ENCODE results near the gene SEPHS2.

Gene SEPHS2

DNA sequence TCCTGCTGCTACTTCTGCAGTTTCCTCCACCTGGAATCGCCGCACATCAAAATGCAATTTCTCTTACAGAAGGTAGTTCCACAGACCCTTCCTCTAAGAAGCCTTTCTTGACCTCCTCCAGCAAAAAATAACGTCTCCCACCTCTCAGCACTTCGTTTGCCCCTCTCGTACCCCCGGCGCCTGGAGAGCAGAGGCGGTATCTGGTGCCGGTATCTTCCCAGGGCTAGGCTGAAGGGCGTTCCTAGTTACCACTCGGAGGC lies 16.3 kb downstream of the SEPHS2 start:
- DNase-seq = no peak

DNA sequence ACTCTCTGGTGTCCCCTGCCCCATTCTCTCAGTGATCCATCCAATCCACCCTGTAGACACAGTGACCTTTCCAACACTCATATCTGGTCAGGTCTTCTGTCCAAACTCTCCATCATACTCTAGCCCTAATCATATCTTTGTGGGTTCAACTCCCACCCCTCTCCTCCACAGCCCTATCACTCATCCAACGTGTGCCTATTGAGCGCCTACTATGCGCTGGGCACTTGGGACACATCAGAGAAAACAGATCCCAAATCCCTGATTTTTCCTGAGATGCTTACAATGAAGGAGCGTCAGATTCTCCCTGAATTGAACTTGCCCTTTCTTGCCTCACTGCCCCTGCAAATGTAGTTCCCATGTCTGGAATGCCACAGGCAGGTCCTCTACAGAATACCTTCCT lies 17.6 kb downstream of the SEPHS2 start:
- no peak for DNase-seq

DNA sequence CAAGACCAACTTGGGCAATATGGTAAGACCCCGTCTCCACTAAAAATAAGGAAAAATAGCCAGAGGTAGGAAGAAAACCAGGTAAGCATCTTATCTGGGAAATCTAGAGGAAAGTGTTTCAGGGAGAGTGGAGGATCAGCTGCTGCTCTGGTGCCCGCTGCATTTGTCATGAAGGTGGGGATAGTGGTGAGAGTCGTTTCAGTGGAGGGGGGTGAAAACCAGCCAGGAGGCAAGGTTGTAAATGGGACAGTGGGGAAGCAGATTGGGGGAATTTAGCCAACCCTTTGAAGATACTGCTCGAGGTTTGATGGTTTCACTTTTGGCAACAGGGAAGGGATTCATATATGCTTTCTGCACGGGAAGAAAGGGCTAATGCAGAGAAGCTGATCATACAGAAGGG lies 24.7 kb downstream of the SEPHS2 start:
- no peak for DNase-seq

DNA sequence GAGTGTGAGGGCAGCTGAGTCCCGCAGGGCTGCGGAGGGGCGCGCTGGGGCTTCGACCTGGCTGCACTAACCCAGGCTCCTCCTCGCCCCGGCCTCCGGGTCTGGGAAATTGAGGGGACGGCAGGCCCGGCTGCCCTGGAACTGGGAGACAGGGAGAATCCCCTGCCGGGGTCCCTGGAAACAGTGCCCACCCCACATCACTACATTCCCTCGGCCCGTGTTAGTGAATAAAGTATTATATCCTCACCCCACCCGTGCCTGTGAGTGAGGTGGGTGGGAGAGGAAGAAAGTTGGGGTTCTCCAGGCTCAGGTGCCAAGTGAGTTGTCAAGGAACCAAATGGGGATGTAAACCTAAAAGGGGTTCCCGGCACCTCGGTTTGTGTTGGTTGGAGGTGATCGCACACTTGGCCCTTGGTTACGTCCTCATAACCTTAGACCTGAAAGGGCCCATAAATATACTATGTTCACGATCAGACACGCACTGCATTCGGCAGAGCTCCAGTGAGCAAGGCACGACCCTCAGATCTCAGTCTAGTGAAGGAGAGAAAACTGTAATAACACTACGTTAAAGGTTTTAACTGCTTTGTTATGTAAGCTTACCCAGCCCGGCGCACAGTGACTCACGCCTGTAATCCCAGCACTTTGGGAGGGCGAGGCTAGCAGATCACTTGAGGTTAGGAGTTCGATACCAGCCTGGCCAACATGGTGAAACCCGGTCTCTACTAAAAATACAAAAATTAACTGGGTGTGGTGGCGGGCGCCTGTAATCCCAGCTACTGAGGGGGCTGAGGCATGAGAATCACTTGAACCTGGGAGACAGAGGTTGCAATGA lies 27.1 kb downstream of the SEPHS2 start:
- no peak for DNase-seq

DNA sequence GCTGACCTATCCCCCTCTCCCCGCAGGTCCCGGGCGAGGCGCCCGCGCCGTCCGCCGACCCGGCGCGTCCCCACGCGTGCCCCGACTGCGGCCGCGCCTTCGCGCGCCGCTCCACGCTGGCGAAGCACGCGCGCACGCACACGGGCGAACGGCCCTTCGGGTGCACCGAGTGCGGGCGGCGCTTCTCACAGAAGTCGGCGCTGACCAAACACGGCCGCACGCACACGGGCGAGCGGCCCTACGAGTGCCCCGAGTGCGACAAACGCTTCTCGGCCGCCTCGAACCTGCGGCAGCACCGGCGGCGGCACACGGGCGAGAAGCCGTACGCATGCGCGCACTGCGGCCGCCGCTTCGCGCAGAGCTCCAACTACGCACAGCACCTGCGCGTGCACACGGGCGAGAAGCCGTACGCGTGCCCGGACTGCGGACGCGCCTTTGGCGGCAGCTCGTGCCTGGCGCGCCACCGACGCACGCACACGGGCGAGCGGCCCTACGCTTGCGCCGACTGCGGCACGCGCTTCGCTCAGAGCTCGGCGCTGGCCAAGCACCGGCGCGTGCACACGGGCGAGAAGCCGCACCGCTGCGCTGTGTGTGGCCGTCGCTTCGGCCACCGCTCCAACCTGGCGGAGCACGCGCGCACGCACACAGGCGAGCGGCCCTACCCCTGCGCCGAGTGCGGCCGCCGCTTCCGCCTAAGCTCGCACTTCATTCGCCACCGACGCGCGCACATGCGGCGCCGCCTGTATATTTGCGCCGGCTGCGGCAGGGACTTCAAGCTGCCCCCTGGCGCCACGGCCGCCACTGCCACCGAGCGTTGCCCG lies 27.9 kb downstream of the SEPHS2 start:
- peak; percentile 98 for DNase-seq

DNA sequence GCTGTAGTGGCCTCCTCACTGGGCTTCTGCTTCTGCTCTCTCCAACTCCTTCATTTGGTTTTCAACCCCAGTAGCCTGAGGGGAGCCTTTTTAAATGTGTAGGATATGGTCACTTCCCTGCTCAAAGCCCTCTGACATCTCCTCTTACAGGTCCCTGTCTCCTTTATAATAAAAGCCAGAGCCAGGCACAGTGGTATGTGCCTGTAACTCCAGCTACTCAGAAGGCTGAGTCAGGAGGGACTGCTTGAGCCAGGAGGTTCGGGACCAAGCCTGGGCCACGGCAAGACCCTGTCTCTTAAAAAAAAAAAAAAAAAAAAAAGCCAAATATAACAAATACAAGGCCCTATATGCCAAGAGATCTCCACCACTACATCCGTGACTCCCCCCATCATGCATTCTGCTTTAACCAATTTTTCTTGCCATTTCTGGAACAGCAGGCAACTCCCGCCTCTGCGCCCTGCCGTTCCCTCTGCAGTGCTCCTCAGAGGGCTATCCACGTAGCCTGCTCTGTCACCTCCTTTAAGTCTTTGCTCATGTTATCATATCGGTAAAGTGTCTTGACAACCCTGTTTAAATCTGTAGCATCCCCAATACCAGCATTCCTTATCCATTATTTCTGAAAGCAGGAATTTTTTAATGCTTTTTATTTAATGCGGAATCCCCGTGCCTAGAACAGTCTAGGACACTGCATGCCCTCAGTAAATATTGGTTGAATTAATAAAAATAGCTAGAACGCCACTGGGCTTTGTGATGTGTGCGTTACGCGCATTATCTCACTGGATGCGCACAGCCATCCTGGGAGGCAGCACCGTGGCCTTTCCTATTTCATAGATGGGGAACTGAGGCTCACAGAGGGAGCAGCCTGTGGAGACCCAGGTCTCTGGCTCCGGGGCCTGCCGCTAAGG lies 28.8 kb downstream of the SEPHS2 start:
- no peak for DNase-seq

DNA sequence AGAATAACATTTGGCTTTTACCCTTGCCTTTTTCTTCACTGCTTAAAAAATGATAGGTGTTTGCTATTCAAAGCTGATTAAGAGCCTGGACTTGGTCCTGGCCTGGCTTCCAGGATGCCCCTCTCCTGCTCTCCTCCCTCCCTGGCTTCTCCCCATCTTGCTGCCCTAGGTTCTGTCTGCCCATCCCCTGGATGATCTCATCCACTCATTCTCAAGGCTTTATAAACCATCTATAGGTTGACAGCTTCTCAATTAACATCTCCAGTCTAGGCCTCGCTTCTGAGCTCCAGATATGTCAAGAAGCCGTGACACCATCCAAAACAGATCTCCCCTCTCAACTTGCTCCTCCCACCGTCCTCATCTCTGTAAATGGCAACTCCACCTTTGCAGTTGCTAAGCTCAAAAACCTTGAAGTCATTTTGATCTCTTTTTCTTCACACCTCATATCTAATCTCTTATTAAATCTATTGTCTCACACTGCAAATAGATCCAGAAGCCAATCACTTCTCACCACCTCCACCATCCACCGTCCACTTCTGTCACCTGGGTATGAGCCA lies 29.5 kb downstream of the SEPHS2 start:
- no peak for DNase-seq

DNA sequence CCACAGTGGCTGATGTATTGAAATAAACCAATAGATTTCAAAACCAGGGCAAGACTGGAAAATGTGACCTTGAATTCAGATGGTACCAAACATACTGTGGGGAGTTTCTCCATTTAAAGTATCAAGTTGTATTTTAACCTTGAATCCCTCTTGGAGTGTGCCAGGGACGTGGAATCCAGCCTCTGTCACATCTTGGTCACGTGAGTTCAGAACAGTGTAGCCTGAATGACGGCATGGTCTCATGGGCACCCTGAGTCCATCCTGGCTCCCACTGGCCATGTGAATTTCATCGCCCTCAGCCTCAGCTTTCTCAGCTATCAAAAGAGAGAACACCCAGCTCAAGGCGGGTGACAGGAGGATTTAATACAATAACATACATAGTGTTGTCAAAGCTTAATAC lies 31.5 kb downstream of the SEPHS2 start:
- DNase-seq = no peak

DNA sequence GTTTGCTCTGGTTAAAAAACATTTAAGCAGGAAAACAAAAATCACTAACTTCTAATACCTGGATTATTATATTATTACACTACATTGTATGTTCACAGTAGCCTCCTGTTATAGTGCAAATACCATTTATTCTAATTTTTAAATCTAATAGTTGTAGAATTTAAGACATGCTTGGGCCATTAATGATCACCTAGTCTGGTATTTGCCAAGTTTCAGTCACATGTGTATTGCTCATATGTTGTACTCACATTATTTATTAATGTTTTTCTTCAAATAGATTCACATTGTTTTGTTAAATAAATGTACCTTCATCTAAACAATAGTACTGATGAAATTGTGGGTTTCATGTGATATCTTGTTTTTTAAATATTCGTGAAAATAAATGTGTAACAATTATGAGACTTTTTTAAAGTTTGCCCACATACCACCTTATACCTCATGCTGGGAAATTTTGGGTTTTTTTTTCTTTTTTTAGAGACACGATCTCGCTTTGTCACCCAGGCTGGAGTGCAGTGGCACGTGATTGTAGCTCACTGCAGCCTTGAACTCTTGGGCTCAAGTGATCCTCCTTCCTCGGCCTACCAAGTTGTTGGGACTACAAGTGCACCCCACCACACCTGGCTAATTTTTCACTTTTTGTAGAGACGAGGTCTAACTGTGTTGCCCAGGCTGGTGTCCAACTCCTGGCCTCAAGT lies 32.4 kb downstream of the SEPHS2 start:
- no peak for DNase-seq

DNA sequence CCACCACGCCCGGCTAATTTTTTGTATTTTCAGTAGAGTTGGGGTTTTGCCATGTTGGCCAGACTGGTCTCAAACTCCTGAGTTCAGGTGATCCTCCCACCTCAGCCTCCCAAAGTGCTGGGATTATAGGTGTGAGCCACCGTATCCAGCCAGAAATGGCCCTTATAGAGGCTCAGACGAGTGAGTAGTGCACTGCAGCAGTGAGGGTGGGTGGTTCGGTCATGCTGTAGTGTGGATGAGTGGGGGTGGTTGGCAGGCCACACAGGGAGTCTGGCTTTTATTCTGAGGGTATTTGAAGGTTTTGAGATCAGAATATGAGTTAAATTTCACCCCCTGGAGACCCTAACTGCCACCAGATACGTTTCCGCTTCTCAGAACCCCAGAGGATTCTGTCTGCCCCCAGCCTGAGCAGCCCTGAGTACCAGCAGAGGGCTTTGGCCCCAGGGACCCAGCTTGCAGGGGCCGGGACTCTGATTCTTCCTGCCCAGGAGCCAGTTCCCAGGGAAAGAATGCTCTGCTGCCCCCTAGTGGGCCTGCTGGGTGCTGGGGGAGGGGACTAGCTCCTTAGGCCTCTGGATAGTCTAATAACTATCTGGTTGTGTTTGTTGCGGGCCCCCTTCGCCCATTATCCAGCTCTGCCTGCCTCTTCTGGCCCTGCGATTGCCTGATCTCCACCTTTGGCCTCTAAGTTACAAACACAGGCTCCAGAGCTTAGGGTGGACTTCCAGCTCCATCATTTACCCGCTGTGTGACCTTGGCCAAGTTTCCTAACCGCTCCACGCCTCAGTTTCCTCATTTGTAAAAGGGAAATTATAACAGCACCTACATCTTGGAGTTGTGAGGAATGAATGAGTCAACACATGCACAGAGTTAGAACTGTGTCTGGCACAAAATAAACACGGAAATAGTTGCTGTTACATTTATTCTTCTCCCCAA lies 36.3 kb downstream of the SEPHS2 start:
- DNase-seq = peak; percentile 91

DNA sequence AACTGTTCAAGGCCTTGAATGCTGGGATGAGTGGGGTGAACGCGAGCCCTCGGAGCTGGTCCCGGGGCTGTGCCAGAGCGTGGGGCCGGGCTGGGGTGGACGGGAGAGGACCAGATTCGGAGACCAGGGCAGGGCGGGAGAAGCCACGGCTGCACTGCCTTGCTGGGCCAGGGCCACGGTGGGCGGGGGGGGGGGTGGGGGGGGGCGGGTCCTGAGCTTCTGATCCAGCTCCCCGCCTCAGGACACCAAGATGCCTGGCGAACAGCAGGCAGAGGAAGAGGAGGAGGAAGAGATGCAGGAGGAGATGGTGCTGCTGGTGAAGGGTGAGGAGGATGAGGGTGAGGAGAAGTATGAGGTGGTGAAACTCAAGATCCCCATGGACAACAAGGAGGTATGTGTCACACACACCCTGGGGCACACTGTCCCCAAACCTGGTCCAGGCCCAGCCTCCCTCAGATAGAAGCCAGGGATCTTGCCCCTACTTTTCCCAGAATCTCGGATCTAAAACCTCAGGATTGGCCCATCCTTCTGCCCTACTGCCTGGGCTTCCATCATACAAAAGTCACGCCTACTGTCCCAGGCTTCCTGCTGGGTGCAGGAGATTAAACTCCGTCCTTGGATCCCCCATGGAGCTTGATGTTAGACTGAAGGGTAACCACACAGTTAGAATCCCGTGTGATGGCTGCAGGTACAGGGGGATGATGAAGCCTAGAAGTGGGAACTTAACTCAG lies 37.7 kb downstream of the SEPHS2 start:
- peak; percentile 34 for DNase-seq

DNA sequence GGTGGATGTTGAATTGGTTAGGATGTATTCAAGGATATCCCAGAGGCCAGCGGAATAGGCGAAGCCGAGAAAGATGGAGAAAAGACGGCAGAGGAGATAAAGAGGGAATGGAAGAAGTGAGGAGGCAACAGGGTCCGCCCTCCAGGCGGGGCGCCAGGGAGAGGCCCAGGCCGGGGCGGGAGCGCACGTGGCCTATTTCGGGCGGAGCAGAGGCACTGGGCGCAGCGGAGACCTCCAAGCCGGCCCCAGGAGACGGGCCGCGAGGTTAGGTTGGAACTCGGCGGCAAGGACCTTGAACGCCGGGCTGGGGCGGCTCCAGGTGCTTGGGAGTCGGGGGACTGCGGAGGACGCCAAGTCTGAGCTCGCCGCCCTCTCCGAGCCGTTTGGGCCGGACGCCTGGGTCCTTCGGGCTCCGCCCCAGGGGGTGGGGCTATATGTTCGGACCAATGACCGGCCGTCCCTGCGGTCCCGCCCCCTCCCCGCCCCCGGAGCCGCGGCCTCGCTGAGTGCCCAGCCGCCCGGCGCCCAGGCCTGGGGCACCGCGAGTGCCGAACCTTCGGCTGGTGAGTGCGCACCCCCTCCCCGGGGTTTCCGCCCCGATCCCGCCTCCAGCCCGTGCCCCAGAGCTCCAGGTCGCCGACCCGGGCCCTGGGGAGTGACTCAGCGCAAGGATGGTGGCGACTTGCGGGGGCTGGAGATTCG lies 38.4 kb downstream of the SEPHS2 start, which contains the start of gene ZNF771:
ZNF771 (plus strand) TSS at position 505 of the 702 bp plus-strand sequence. CDS start 448 bp downstream, outside the sequence.
- DNase-seq = peak; percentile 96

DNA sequence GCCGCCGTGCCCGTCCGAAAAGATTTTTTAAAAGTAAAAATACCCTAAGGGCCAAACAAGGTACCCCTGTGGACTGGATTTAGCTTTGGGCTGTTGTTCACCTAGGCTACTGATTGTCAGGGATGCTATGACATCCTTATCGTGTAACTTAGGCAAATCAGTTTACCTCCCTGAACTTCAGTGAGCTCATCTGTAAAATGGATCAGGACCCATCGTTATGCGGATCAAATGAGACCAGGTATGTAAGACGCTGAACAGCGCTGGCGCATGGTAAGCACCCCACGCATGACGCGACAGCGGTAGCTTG lies 38.9 kb downstream of the SEPHS2 start:
- DNase-seq = no peak

DNA sequence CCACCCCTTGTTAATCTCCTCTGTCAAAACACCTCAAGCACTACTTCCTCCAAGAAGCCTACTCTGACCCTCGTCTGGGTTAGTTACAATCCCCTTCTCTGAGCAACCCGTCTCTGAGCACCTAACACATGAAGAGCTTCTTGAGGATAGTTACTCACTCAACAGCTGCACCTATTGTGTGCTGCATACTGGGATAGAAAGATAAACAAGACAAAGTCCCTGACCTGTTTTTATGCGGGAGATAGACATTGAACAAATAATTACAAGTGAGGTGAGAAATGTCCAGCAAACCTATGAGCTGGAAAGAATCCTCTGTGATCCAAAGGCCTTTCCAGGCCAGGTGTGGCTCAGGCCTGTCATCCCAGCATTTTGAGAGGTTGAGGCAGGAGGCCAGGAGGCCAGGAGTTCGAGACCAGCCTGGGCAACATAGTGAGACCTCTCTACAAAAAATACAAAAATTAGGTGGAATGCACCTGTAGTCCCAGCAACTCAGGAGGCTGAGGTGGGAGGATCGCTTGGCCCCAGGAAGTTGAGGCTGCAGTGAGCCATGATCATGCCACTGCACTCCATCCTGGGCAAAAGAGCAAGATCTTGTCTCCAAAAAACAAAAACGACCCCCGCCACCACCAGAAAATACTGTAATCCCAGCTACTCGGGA lies 43.8 kb downstream of the SEPHS2 start:
- no peak for DNase-seq

DNA sequence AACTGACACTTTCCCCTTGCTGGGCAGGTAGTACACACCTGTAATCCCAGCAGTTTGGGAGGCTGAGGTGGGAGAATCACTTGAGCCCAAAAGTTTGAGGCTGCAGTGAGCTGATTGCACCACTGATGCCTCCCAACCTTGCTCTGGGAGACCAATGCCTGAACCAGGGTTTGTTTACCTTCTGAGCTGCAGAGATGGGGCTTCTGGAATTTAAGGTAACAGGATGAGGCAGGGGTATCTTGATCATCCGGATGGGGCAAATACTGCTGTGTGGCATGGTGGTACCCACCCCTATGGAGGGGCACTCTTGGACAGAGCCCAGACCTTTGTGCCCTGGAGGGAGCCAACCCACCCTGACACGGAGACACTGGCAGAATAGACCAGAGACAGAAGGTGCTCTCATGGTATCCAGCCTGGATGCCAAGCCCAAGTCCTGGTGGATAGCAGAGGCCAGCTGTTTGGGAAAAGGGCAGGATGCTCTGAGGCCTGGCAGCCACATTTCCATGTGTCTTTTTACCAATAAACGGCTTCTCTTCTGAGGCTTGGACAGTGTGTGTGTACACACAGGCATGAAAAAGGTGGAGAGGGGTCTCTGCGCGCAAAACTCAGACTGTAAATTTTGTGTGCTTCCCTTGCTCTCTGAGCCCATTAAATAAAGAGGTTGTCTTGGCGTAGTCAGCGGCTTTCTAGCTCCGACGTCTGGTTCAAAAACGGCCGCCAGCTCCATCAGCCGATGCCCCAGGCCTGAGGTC lies 46.1 kb downstream of the SEPHS2 start:
- DNase-seq = peak; percentile 51

DNA sequence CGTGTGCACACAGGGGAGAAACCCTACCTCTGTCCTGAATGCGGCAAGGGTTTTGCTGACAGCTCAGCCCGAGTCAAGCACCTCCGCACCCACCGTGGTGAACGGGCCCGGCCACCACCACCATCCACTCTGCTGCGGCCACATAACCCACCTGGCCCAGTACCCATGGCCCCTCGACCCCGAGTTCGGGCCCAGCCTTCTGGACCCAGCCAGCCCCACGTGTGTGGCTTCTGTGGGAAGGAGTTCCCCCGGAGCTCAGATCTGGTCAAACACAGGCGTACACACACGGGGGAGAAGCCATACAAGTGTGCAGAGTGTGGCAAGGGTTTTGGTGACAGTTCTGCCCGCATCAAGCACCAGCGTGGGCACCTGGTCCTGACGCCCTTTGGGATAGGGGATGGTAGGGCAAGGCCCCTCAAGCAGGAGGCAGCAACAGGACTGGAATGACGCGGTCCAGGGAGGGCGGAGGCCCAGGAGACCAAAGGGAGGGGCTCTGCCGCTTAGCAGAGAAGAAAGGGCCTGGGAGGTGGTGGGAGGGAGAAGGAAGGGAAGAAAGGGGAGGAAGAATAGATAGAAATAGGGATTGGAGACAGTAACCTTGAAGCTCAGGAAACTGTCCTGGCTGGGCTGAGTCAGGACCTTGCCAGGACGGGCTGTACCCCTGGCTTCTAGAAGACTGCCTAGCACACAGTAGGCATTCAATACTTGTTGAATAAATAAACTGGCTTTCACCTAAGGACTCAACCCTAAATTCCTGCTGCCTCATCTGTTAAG lies 46.8 kb downstream of the SEPHS2 start:
- no peak for DNase-seq

DNA sequence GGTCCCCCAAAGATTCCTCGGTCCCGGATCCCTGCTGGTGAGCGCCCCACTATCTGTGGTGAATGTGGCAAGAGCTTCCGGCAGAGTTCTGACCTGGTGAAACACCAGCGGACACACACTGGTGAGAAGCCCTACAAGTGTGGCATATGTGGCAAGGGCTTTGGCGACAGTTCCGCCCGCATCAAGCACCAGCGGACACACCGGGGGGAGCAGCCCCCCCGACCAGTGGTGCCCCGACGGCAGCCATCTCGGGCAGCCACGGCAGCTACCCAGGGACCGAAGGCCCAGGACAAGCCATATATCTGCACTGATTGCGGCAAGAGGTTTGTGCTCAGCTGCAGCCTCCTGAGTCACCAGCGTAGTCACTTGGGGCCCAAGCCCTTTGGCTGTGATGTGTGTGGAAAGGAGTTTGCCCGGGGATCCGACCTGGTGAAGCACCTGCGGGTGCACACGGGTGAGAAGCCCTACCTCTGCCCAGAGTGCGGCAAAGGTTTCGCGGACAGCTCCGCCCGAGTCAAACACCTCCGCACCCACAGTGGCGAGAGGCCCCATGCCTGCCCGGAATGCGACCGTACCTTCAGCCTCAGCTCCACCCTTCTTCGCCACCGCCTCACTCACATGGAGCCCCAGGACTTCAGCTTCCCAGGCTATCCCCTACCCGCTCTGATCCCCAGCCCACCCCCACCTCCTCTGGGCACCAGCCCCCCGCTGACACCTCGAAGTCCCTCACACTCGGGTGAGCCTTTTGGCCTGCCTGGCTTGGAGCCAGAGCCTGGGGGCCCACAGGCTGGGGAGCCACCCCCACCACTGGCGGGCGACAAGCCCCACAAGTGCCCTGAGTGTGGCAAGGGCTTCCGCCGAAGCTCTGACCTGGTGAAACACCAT lies 47.7 kb downstream of the SEPHS2 start:
- DNase-seq = no peak
